HEK293 (cell line): ENCODE results near the gene PCSK2.

Source experiments
- CTCF ChIP-seq: fragments of 450-650 bp; formaldehyde crosslinking; IDR thresholded peaks from 2 replicates; pipeline ENCODE4 v1.5.1; 2016; ENCODE audit warnings: missing biosample characterization, missing genetic modification characterization
- ZNF169 ChIP-seq: fragments of 450-650 bp; formaldehyde crosslinking; IDR thresholded peaks from 2 replicates; pipeline ENCODE4 v1.5.1; 2016; ENCODE audit warnings: missing biosample characterization, missing genetic modification characterization

GRCh38 chr20:17407550-17407949 lies 180.7 kb downstream of the PCSK2 start:
- no peak for TF ChIP-seq ZNF169 (tag by site-specific recombination)
- TF ChIP-seq CTCF (tag by site-specific recombination): no peak
